Measurements from ENCODE around the gene RNF217. TPM values are rescaled to one million over a fixed set of nuclear protein-coding genes. Genes with fewer than 3 reads are reported as not detected.
"Not testable (repeated sequence)": the region's sequence is repeated elsewhere in the genome, so short reads cannot be mapped to it uniquely, and the experiment has no call there.

The RNF217 gene
- total RNA-seq, 6 experiments from 2014 or later = 10.9 to 19.4 (median 14.7) TPM

GRCh38 chr6:125027287-125027686 lies 65.0 kb downstream of the RNF217 start:
- Mint-ChIP-seq H3K36me3 (ENCODE audit: low read depth) (peaks cover 32% of the 10 kb centered on the region), H3K4me3 (no peak overlapping the region), H3K27me3 (ENCODE audit: insufficient read depth) (no peaks in the 10 kb centered on the region), H3K27ac (no peak overlapping the region), H3K4me1 (ENCODE audit: low read depth) (peaks cover 7% of the 10 kb centered on the region; the same call in 1 of the 2 replicates), H3K9me3 (peaks cover 5% of the 10 kb centered on the region; the same call in 1 of the 2 replicates)
- TF ChIP-seq CTCF (IDR thresholded peaks at IDR 0.05) = no peak
- no peak for DNase-seq

DNA sequence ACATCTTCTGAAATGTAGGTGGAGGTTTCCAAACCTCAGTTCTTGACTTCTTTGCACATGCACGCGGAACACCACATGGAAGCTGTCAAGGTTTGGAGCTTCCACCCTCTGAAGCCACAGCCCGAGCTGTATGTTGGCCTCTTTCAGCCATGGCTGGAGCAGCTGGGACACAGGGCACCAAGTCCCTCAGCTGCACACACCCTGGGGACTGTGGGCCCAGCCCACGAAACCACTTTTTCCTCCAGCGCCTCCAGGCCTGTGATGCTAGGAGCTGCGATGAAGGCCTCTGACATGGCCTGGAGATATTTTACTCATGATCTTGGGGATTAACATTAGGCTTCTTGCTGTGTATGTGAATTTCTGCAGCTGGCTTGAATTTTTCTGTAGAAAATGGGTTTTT lies 68.7 kb downstream of the RNF217 start:
- no peak for DNase-seq
- H3K4me1 Mint-ChIP-seq (ENCODE audit: low read depth) = peaks cover 7% of the 10 kb centered on the region; the same call in 1 of the 2 replicates
- no peak overlapping the region for H3K4me3 Mint-ChIP-seq
- no peaks in the 10 kb centered on the region for H3K27me3 Mint-ChIP-seq (ENCODE audit: insufficient read depth)
- peaks cover 5% of the 10 kb centered on the region; the same call in 1 of the 2 replicates for H3K9me3 Mint-ChIP-seq
- no peak for TF ChIP-seq CTCF (IDR thresholded peaks at IDR 0.05)
- H3K36me3 Mint-ChIP-seq (ENCODE audit: low read depth) = peaks cover 34% of the 10 kb centered on the region
- no peak overlapping the region for H3K27ac Mint-ChIP-seq

DNA sequence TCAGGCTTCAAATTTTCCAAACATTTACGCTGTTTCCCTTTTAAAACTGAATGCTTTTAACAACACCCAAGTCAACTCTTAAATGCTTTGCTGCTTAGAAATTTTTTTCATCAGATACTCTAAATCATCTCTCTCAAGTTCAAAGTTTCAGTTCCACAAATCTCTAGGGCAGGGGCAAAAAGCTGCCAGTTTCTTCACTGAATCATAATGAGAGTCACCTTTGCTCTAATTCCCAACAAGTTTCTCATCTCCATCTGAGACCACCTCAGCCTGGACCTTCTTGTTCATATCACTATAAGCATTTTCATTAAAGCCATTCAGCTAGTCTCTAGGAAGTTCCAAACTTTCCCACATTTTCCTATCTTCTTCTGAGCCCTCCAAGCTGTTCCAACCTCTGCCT lies 69.1 kb downstream of the RNF217 start:
- no peak overlapping the region for H3K4me3 Mint-ChIP-seq
- H3K4me1 Mint-ChIP-seq (ENCODE audit: low read depth) = peaks cover 7% of the 10 kb centered on the region; the same call in 1 of the 2 replicates
- H3K9me3 Mint-ChIP-seq = peaks cover 5% of the 10 kb centered on the region; the same call in 1 of the 2 replicates
- H3K36me3 Mint-ChIP-seq (ENCODE audit: low read depth) = peaks cover 36% of the 10 kb centered on the region
- H3K27me3 Mint-ChIP-seq (ENCODE audit: insufficient read depth) = no peaks in the 10 kb centered on the region
- no peak for TF ChIP-seq CTCF (IDR thresholded peaks at IDR 0.05)
- DNase-seq = no peak
- no peak overlapping the region for H3K27ac Mint-ChIP-seq

DNA sequence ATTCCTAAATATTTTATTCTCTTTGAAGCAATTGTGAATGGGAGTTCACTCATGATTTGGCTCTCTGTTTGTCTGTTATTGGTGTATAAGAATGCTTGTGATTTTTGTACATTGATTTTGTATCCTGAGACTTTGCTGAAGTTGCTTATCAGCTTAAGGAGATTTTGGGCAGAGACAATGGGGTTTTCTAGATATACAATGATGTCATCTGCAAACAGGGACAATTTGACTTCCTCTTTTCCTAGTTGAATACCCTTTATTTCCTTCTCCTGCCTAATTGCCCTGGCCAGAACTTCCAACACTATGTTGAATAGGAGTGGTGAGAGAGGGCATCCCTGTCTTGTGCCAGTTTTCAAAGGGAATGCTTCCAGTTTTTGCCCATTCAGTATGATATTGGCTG lies 72.7 kb downstream of the RNF217 start:
- not testable (repeated sequence) for H3K4me3 Mint-ChIP-seq; H3K27me3 Mint-ChIP-seq (ENCODE audit: insufficient read depth); DNase-seq; H3K27ac Mint-ChIP-seq; H3K9me3 Mint-ChIP-seq
- H3K4me1 Mint-ChIP-seq (ENCODE audit: low read depth) = peaks cover 13% of the 10 kb centered on the region; the same call in 1 of the 2 replicates
- H3K36me3 Mint-ChIP-seq (ENCODE audit: low read depth) = peaks cover 24% of the 10 kb centered on the region

- not testable (repeated sequence) for H3K27ac Mint-ChIP-seq; H3K9me3 Mint-ChIP-seq; H3K36me3 Mint-ChIP-seq (ENCODE audit: low read depth); H3K4me3 Mint-ChIP-seq; H3K27me3 Mint-ChIP-seq (ENCODE audit: insufficient read depth); DNase-seq
- H3K4me1 Mint-ChIP-seq (ENCODE audit: low read depth) = peaks cover 14% of the 10 kb centered on the region
These were observed 74.2 kb downstream of the RNF217 start for GRCh38 chr6:125036486-125036885.

DNA sequence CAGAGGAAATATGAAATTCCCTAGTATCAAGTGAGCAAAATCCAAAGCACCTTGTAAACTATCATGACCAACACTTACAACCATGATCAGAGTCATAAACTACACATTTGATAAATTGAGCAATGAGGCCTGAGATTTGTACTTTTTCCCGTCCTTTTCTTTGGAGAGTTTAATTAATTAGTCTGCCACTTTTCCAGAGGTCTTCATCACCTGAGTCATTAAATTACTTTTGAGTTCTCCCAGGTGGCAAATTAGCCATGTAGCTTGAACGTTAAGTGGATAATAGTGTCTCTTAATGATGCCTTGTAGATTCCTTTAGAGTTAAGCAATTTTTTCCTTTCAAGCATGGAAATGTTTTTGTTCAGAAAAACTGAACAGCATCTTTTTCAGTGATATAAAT lies 75.6 kb downstream of the RNF217 start:
- no peak for DNase-seq
- no peaks in the 10 kb centered on the region for H3K27me3 Mint-ChIP-seq (ENCODE audit: insufficient read depth)
- H3K27ac Mint-ChIP-seq = no peak overlapping the region
- H3K9me3 Mint-ChIP-seq = no peaks in the 10 kb centered on the region; the same call in 1 of the 2 replicates
- H3K4me1 Mint-ChIP-seq (ENCODE audit: low read depth) = peaks cover 25% of the 10 kb centered on the region
- H3K4me3 Mint-ChIP-seq = no peak overlapping the region
- H3K36me3 Mint-ChIP-seq (ENCODE audit: low read depth) = peaks cover 4% of the 10 kb centered on the region; the same call in 1 of the 2 replicates
- TF ChIP-seq CTCF (IDR thresholded peaks at IDR 0.05) = no peak

- no peak overlapping the region for H3K4me3 Mint-ChIP-seq
- no peak for TF ChIP-seq CTCF (IDR thresholded peaks at IDR 0.05)
- H3K27me3 Mint-ChIP-seq (ENCODE audit: insufficient read depth) = no peaks in the 10 kb centered on the region
- no peak overlapping the region for H3K27ac Mint-ChIP-seq
- H3K4me1 Mint-ChIP-seq (ENCODE audit: low read depth) = peaks cover 31% of the 10 kb centered on the region
- H3K36me3 Mint-ChIP-seq (ENCODE audit: low read depth) = peaks cover 4% of the 10 kb centered on the region; the same call in 1 of the 2 replicates
- DNase-seq = no peak
- H3K9me3 Mint-ChIP-seq = no peaks in the 10 kb centered on the region; the same call in 1 of the 2 replicates
These were observed 76.7 kb downstream of the RNF217 start for GRCh38 chr6:125038925-125039324.
